Measurements from ENCODE around the gene SLC5A3. TPM values are rescaled to one million over a fixed set of nuclear protein-coding genes. Genes with fewer than 3 reads are reported as not detected.
A peak's percentile ranks its signal among the peaks of the same experiment; 100 is the strongest.

SLC5A3 gene
- total RNA-seq: 10 to 100 TPM; 14.3 to 30.1 (median 20.2) TPM

GRCh38 chr21:34073032-34073748 is at the start of gene SLC5A3, which contains the start of gene MRPS6:
SLC5A3 (plus strand) TSS chr21:34073578; CDS start chr21:34095199, 21,621 bp downstream.
MRPS6 (plus strand) TSS chr21:34073578; CDS start chr21:34073701, 123 bp downstream.
- TF ChIP-seq CTCF (IDR thresholded peaks at IDR 0.05): no peak
- ATAC-seq (ENCODE audit: low FRiP score): peak; percentile 91

GRCh38 chr21:34023691-34024373 is 49.5 kb upstream of the SLC5A3 start:
- TF ChIP-seq CTCF (IDR thresholded peaks at IDR 0.05): no peak
- DNase-seq (ENCODE audit: low spot score) (no peak), ATAC-seq (ENCODE audit: low FRiP score) (no peak)

More at GRCh38 chr21:34073032-34073748, at the start of gene SLC5A3, which contains the start of gene MRPS6:
- peak; percentile 46 for DNase-seq (ENCODE audit: low spot score)

- DNase-seq (ENCODE audit: low spot score) (no peak), ATAC-seq (ENCODE audit: low FRiP score) (no peak)
- no peak for TF ChIP-seq CTCF (IDR thresholded peaks at IDR 0.05)
Measured at GRCh38 chr21:34024374-34024693, 49.0 kb upstream of the SLC5A3 start.

- ATAC-seq (ENCODE audit: low FRiP score) (no peak), DNase-seq (ENCODE audit: low spot score) (no peak)
- TF ChIP-seq CTCF (IDR thresholded peaks at IDR 0.05): no peak
Measured at GRCh38 chr21:34027721-34028461, 45.5 kb upstream of the SLC5A3 start.

GRCh38 chr21:34029743-34030528 is 43.4 kb upstream of the SLC5A3 start:
- no peak for DNase-seq (ENCODE audit: low spot score)
- TF ChIP-seq CTCF (IDR thresholded peaks at IDR 0.05): no peak

GRCh38 chr21:34031835-34032370 is 41.5 kb upstream of the SLC5A3 start:
- no peak for TF ChIP-seq CTCF (IDR thresholded peaks at IDR 0.05)
- no peak for DNase-seq (ENCODE audit: low spot score)
- ATAC-seq (ENCODE audit: low FRiP score): no peak

More at GRCh38 chr21:34029743-34030528, 43.4 kb upstream of the SLC5A3 start:
- ATAC-seq (ENCODE audit: low FRiP score): peak; percentile 84
